ENCODE measurements around the gene TRPM3. TPM values are rescaled to one million over a fixed set of nuclear protein-coding genes. Genes with fewer than 3 reads are reported as not detected.

TRPM3 gene
- total and polyA plus RNA-seq, 2 donors (not counting 1 experiment from before 2014, with no cell fraction given): not detected

- ChIA-PET CTCF (no interaction called here), POLR2A (no interaction called here)
- no peaks in the 10 kb centered on the region for H3K9me3 ChIP-seq (ENCODE audit: control extremely low read depth in 1 of 3, control insufficient read depth in 2 of 3, insufficient read depth in 1 of 3, low read length in 2 of 3)
- intact Hi-C loops (cut with micrococcal nuclease): no loop called here
- H2AFZ ChIP-seq (ENCODE audit: insufficient read depth, low read depth, low read length, poor library complexity, severe bottlenecking): no peak overlapping the region
- H3K27ac ChIP-seq (ENCODE audit: low read length in 2 of 2): no peak overlapping the region
- no peaks in the 10 kb centered on the region for H3K79me2 ChIP-seq (ENCODE audit: control insufficient read depth, insufficient read depth, low read length)
- H3K36me3 ChIP-seq (replicated peaks in 1 of 2; ENCODE audit: control extremely low read depth in 1 of 2, control insufficient read depth in 1 of 2, extremely low read depth in 1 of 2, insufficient read depth in 2 of 2, low read length in 1 of 2): no peaks in the 10 kb centered on the region
- H4K20me1 ChIP-seq (ENCODE audit: control insufficient read depth, insufficient read depth, low read length, poor library complexity, severe bottlenecking): no peaks in the 10 kb centered on the region
- H3K4me1 ChIP-seq (ENCODE audit: control insufficient read depth in 2 of 2, insufficient read depth in 2 of 2, low read length in 2 of 2): no peaks in the 10 kb centered on the region
- no peak for TF ChIP-seq EZH2 (IDR thresholded peaks at IDR 0.05; ENCODE audit: borderline replicate concordance, insufficient read depth, low read depth, low read length, poor library complexity, severe bottlenecking)
- no peak for TF ChIP-seq CTCF (IDR thresholded peaks at IDR 0.05)
- no CpG with 5 or more reads among the region's 2 CpGs for WGBS (ENCODE audit: insufficient coverage)
- no peaks in the 10 kb centered on the region for H3K27me3 Mint-ChIP-seq
- no peak for DNase-seq
- no peak overlapping the region for H3K4me3 Mint-ChIP-seq
- no peaks in the 10 kb centered on the region for H3K27me3 ChIP-seq (replicated peaks in 1 of 4; ENCODE audit: control extremely low read depth in 1 of 4, control insufficient read depth in 3 of 4, insufficient read depth in 4 of 4, low read length in 3 of 4)
- no peak overlapping the region for H3K4me3 ChIP-seq (ENCODE audit: control extremely low read depth in 1 of 5, extremely low read depth in 1 of 5, insufficient read depth in 1 of 5, low read depth in 2 of 5, low read length in 4 of 5)
- no peak overlapping the region for H3K27ac Mint-ChIP-seq
- no peak for ATAC-seq (ENCODE audit: low read depth)
- no peak overlapping the region for H3K4me2 ChIP-seq (replicated peaks; ENCODE audit: low read depth, low read length, poor library complexity, severe bottlenecking)
- no peaks in the 10 kb centered on the region for H3K9me3 Mint-ChIP-seq (ENCODE audit: insufficient read depth)
- H3K4me1 Mint-ChIP-seq: no peaks in the 10 kb centered on the region
- no peak overlapping the region for H3K9ac ChIP-seq (ENCODE audit: low read length)
Observed at GRCh38 chr9:70806875-70807274, 314.5 kb downstream of the TRPM3 start.

GRCh38 chr9:70805949-70806348 lies 315.5 kb downstream of the TRPM3 start:
- Histone ChIP-seq H3K79me2 (ENCODE audit: control insufficient read depth, insufficient read depth, low read length) (no peaks in the 10 kb centered on the region), H3K27ac (ENCODE audit: low read length in 2 of 2) (no peak overlapping the region), H4K20me1 (ENCODE audit: control insufficient read depth, insufficient read depth, low read length, poor library complexity, severe bottlenecking) (no peaks in the 10 kb centered on the region), H3K4me3 (ENCODE audit: control extremely low read depth in 1 of 5, extremely low read depth in 1 of 5, insufficient read depth in 1 of 5, low read depth in 2 of 5, low read length in 4 of 5) (no peak overlapping the region), H2AFZ (ENCODE audit: insufficient read depth, low read depth, low read length, poor library complexity, severe bottlenecking) (no peak overlapping the region), H3K4me1 (ENCODE audit: control insufficient read depth in 2 of 2, insufficient read depth in 2 of 2, low read length in 2 of 2) (no peaks in the 10 kb centered on the region), H3K27me3 (replicated peaks in 1 of 4; ENCODE audit: control extremely low read depth in 1 of 4, control insufficient read depth in 3 of 4, insufficient read depth in 4 of 4, low read length in 3 of 4) (no peaks in the 10 kb centered on the region), H3K36me3 (replicated peaks in 1 of 2; ENCODE audit: control extremely low read depth in 1 of 2, control insufficient read depth in 1 of 2, extremely low read depth in 1 of 2, insufficient read depth in 2 of 2, low read length in 1 of 2) (no peaks in the 10 kb centered on the region), H3K9ac (ENCODE audit: low read length) (no peak overlapping the region), H3K9me3 (ENCODE audit: control extremely low read depth in 1 of 3, control insufficient read depth in 2 of 3, insufficient read depth in 1 of 3, low read length in 2 of 3) (no peaks in the 10 kb centered on the region), H3K4me2 (replicated peaks; ENCODE audit: low read depth, low read length, poor library complexity, severe bottlenecking) (no peak overlapping the region)
- Mint-ChIP-seq H3K27me3 (no peaks in the 10 kb centered on the region), H3K4me1 (no peaks in the 10 kb centered on the region), H3K4me3 (no peak overlapping the region), H3K27ac (no peak overlapping the region), H3K9me3 (ENCODE audit: insufficient read depth) (no peaks in the 10 kb centered on the region)
- no peak for DNase-seq
- POLR2A ChIA-PET: no interaction called here
- TF ChIP-seq EZH2 (IDR thresholded peaks at IDR 0.05; ENCODE audit: borderline replicate concordance, insufficient read depth, low read depth, low read length, poor library complexity, severe bottlenecking): no peak
- TF ChIP-seq CTCF (IDR thresholded peaks at IDR 0.05): no peak
- ATAC-seq (ENCODE audit: low read depth): no peak
- CTCF ChIA-PET: no interaction called here
- 92% methylated on average over 2 of the region's 6 CpGs for WGBS (ENCODE audit: insufficient coverage)
- intact Hi-C loops (cut with micrococcal nuclease): no loop called here
